ENCODE measurements around the gene NUP62.

Gene NUP62

DNA sequence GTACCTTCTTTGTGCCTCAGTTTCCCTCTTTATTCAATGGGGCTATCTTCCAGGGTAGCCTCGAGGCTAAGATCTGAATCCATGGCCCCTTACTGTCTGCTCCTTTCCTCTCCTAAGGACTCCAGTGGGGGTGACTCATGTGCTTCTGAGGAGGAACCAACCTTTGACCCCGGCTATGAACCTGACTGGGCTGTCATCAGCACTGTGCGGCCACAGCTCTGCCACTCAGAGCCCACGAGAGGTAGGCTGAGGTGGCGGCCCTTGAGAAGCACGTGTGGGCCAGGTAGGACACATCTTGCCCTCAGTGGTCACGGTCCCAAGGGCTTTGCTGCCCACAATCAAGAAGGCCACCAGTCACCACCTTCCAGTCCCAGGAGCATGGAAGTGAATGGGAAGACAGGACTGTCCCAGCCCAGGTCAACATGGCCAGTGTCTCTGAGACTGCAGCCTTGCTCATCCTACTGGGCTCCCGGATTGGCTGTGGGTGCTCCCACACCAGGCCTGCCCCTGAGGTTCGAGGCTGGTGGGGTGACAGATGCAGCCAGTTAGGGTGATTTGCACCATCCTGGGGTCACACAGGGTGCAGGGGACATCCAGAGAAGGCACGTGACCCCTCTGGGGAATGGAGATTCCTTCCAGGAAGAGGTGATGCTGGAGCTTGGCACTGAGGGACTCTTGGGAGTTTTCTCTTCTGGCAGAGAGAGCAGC is 49.0 kb downstream of the NUP62 start:
- peaks cover 6% of the 10 kb centered on the region for H3K79me2 ChIP-seq
- H3K9me3 ChIP-seq (ENCODE audit: control insufficient read depth, low read length), result no peaks in the 10 kb centered on the region
- no peaks in the 10 kb centered on the region for H3K36me3 ChIP-seq (ENCODE audit: control insufficient read depth, insufficient read depth, low read length)
- H3K27me3 ChIP-seq (ENCODE audit: control insufficient read depth, insufficient read depth, low read length), result no peaks in the 10 kb centered on the region
- TF ChIP-seq, protein P1, sequence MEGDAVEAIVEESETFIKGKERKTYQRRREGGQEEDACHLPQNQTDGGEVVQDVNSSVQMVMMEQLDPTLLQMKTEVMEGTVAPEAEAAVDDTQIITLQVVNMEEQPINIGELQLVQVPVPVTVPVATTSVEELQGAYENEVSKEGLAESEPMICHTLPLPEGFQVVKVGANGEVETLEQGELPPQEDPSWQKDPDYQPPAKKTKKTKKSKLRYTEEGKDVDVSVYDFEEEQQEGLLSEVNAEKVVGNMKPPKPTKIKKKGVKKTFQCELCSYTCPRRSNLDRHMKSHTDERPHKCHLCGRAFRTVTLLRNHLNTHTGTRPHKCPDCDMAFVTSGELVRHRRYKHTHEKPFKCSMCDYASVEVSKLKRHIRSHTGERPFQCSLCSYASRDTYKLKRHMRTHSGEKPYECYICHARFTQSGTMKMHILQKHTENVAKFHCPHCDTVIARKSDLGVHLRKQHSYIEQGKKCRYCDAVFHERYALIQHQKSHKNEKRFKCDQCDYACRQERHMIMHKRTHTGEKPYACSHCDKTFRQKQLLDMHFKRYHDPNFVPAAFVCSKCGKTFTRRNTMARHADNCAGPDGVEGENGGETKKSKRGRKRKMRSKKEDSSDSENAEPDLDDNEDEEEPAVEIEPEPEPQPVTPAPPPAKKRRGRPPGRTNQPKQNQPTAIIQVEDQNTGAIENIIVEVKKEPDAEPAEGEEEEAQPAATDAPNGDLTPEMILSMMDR (IDR thresholded peaks at IDR 0.05), result no peak
- no peak overlapping the region for H3K4me2 ChIP-seq (ENCODE audit: low read length)
- H3K4me1 ChIP-seq, result peaks cover 4% of the 10 kb centered on the region
- H3K4me3 ChIP-seq (ENCODE audit: low read depth, low read length), result no peak overlapping the region
- no peak overlapping the region for H3K9ac ChIP-seq
- H2AFZ ChIP-seq, result no peak overlapping the region
- no peak overlapping the region for H3K27ac ChIP-seq

DNA sequence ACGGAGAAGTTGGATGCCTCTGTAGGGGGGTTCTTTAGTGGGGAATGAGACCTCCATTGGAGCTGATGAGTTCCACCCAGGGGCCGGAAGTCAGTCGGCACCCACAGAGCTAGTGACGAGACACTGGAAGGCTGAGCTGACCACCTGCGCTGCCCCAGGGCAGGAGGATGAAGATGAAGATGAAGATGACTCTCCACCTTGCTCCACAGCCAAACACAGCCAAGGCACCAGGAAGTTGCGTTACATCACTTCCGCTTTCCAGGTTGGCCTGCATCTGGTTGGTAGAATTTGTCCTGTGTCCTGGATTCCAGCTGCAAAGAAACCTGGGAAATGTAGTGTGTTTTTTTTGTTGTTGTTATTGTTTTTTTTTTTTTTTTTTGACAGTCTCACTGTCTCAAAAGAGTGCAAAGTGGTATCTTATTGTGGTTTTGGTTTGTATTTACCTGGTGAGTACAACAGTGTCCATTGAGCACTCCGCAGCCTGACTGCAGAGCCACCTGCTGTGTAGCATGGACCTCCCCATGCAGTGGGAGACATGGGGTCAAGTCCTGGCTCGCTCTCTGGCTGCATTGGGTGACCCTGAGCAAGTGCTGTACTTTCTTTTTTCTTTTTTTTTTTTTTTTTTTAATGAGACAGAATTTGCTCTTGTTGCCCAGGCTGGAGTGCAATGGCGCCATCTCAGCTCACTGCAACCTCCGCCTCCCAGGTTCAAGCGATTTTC is 49.9 kb downstream of the NUP62 start:
- Histone ChIP-seq H3K4me3 (ENCODE audit: low read depth, low read length) (no peak overlapping the region), H2AFZ (no peak overlapping the region), H3K27ac (no peak overlapping the region), H3K9me3 (ENCODE audit: control insufficient read depth, low read length) (no peaks in the 10 kb centered on the region), H3K4me2 (ENCODE audit: low read length) (no peak overlapping the region), H3K79me2 (peaks cover 11% of the 10 kb centered on the region), H3K4me1 (peaks cover 6% of the 10 kb centered on the region), H3K27me3 (ENCODE audit: control insufficient read depth, insufficient read depth, low read length) (no peaks in the 10 kb centered on the region), H3K9ac (no peak overlapping the region), H3K36me3 (ENCODE audit: control insufficient read depth, insufficient read depth, low read length) (no peaks in the 10 kb centered on the region)
- TF ChIP-seq, protein P1 (IDR thresholded peaks at IDR 0.05), result no peak

DNA sequence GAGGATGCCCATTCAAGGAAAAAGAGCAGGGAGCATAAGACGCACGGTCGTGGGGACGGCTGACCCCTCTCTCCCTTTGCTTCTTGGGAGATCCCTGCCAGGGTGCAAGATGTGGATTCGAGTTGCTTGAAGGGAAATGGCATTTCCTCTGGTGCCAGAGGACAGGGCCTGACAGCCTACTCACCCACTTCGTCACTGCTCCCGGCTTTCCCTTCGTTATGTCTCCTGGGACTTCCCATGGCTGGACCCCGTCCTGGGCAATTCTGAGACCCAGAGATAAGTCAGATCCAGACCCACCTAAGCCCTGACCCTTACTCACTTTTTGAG is 50.6 kb downstream of the NUP62 start:
- Histone ChIP-seq H3K79me2 (peaks cover 11% of the 10 kb centered on the region), H3K4me3 (ENCODE audit: low read depth, low read length) (no peak overlapping the region), H3K9ac (no peak overlapping the region), H3K4me2 (ENCODE audit: low read length) (no peak overlapping the region), H3K36me3 (ENCODE audit: control insufficient read depth, insufficient read depth, low read length) (no peaks in the 10 kb centered on the region), H2AFZ (no peak overlapping the region), H3K27me3 (ENCODE audit: control insufficient read depth, insufficient read depth, low read length) (no peaks in the 10 kb centered on the region), H3K9me3 (ENCODE audit: control insufficient read depth, low read length) (no peaks in the 10 kb centered on the region), H3K4me1 (peaks cover 6% of the 10 kb centered on the region), H3K27ac (no peak overlapping the region)
- TF ChIP-seq, protein P1 (IDR thresholded peaks at IDR 0.05), result no peak

DNA sequence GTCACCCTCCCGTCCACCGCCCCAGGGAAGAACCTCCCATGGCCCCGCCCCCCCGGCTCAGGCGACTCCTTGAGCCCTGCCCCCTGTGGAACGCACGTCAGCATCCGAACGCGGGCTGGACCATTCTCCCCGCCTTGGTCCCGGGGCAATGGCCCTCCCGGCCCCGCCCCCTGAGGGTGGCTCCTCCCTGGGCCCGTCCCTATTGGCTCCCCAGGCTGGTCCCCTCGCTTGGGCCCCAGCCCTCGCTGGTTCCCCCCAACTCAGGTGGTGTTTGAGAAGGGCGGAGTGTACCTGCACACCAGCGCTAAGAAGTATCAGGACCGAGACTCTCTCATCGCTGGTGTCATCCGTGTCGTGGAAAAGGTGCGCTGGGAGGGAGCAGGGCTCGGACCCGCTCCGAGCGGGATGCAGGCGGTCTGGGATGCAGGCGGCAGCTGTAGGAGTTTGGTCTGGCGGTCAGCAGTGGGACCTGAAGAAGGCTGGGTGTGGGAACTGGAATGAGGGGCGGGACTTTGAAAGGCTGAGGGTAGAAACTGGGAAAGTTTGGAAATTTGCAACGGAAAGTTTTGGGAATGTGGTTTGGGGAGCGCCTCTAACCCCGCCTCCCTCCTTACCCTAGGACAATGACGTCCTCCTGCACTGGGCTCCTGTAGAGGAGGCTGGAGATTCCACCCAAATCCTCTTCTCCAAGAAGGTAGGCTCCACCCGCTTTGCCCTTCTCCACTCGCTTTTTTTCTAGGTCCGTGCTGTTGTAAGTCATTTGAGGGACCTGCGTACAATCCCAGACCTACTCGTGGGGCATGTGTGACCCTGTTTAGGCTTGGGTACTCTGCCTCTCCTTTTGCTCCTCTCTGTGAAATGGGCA is 51.2 kb downstream of the NUP62 start:
- H2AFZ ChIP-seq, result peak overlapping the region; percentile 71
- H3K27me3 ChIP-seq (ENCODE audit: control insufficient read depth, insufficient read depth, low read length), result no peaks in the 10 kb centered on the region
- TF ChIP-seq, protein P1 (IDR thresholded peaks at IDR 0.05), result no peak
- H3K27ac ChIP-seq, result peak overlapping the region; percentile 96
- peaks cover 6% of the 10 kb centered on the region for H3K4me1 ChIP-seq
- no peaks in the 10 kb centered on the region for H3K9me3 ChIP-seq (ENCODE audit: control insufficient read depth, low read length)
- peak overlapping the region; percentile 100 for H3K4me2 ChIP-seq (ENCODE audit: low read length)
- H3K36me3 ChIP-seq (ENCODE audit: control insufficient read depth, insufficient read depth, low read length), result no peaks in the 10 kb centered on the region
- H3K4me3 ChIP-seq (ENCODE audit: low read depth, low read length), result peak overlapping the region; percentile 100
- H3K9ac ChIP-seq, result peak overlapping the region; percentile 32
- peaks cover 11% of the 10 kb centered on the region for H3K79me2 ChIP-seq

Data from parathyroid adenoma (tissue), 2 donors.